ENCODE measurements around the gene CDC34.

DNA sequence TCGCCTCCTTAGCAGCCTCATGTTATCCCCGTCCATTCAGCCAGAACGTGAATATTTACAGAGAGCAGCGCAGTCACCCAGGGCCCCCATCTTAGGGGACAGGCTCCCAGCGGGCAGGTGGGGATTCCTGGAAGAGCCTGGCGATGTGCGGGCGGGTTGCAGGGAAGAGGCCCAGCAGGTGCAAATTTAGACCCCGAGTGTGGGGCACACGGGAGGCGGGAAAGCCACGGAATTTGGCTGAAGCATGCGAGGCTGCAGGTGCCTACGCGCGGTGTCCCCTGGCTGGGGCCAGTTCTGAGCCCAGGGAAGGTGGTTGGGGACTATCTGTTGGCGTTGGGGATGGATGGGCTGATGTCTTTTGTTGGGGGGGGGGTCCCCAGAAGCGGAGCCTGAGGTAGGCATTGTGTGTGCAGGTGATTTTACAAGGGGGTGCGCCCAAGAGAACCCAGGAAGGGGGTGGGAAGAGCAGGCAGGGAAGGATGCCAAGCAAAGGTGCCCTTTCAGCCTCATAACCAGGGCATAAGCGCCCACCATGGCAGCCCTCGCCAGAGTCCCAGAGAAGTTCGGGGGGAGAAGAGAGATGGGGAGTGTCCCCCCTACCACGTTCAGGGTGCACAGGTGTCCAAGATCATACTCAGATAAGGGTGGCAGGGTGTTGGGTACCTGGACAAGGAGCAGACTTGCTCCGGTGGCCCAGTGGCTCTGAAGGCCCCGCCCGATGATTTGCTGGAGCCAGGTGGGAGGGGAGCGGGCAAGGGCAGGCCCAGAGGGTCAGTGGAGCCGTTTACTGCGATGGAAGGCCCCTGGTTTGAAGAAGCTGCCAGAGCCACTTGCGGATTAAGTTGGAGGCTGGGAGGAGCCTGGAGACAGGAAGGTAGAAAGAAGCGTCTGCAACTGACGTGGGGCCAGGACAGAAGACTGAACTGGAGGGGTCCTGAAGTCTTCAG, 23.1 kb upstream of the CDC34 start:
- TF ChIP-seq, protein P1, sequence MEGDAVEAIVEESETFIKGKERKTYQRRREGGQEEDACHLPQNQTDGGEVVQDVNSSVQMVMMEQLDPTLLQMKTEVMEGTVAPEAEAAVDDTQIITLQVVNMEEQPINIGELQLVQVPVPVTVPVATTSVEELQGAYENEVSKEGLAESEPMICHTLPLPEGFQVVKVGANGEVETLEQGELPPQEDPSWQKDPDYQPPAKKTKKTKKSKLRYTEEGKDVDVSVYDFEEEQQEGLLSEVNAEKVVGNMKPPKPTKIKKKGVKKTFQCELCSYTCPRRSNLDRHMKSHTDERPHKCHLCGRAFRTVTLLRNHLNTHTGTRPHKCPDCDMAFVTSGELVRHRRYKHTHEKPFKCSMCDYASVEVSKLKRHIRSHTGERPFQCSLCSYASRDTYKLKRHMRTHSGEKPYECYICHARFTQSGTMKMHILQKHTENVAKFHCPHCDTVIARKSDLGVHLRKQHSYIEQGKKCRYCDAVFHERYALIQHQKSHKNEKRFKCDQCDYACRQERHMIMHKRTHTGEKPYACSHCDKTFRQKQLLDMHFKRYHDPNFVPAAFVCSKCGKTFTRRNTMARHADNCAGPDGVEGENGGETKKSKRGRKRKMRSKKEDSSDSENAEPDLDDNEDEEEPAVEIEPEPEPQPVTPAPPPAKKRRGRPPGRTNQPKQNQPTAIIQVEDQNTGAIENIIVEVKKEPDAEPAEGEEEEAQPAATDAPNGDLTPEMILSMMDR (IDR thresholded peaks at IDR 0.05; ENCODE audit: low read depth, low read length), result no peak
- TF ChIP-seq EZH2phosphoT487 (IDR thresholded peaks at IDR 0.05; ENCODE audit: low read depth), result no peak

All from OCI-LY3 (cell line).